Breast epithelium (tissue), 4 donors: Measurements from ENCODE around the gene DLG4. TPM values are rescaled to one million over a fixed set of nuclear protein-coding genes. Genes with fewer than 3 reads are reported as not detected.
A peak's percentile ranks its signal among the peaks of the same experiment; 100 is the strongest.
"Not testable (repeated sequence)": the region's sequence is repeated elsewhere in the genome, so short reads cannot be mapped to it uniquely, and the experiment has no call there.

Experiments
- DNase-seq, 2 donors: peaks; one replicate each; pipeline ENCODE4 v3.0.0-alpha.2; 2019; ENCODE audit warnings: low spot score in 2 of 2
- H3K27ac ChIP-seq, 2 donors: fragments of 200-600 bp; sonication (generic) in 1 of 2; one replicate each; pipeline ENCODE4 v1.5.1; 2016 to 2019; ENCODE audit warnings: mild to moderate bottlenecking in 1 of 2
- H3K27me3 ChIP-seq, 2 donors: fragments of 200-600 bp; sonication (generic) in 1 of 2; one replicate each; pipeline versions ENCODE4 v1.5.1 to v1.6.0; 2017 to 2019; ENCODE audit warnings: control low read depth in 1 of 2, mild to moderate bottlenecking in 1 of 2
- H3K36me3 ChIP-seq: fragments of 200-600 bp; one replicate; pipeline ENCODE4 v1.5.1; 2019
- H3K4me1 ChIP-seq, 2 donors: fragments of 200-600 bp; sonication (generic); one replicate each; pipeline ENCODE4 v1.5.1; 2016 to 2019; ENCODE audit warnings: control low read depth in 1 of 2
- H3K4me3 ChIP-seq, 3 donors: fragments of 200-600 bp; sonication (generic); 1 replicate in 2 of 3; 2 replicates in 1 of 3; pipeline ENCODE4 v1.5.1; 2016 to 2019; ENCODE audit warnings: mild to moderate bottlenecking in 3 of 3, moderate library complexity in 2 of 3
- H3K9me3 ChIP-seq, 2 donors: fragments of 200-600 bp; sonication (generic) in 1 of 2; one replicate each; pipeline ENCODE4 v1.5.1; 2016 to 2019; ENCODE audit warnings: control low read depth in 1 of 2
- CTCF ChIP-seq, 3 donors: fragments of 450-650 bp; IDR thresholded peaks; one replicate each; pipeline ENCODE4 v1.5.1; 2016 to 2017; ENCODE audit warnings: antibody characterized with exemption in 3 of 3, mild to moderate bottlenecking in 3 of 3, moderate library complexity in 3 of 3
- POLR2A ChIP-seq: fragments of 450-650 bp; IDR thresholded peaks from one replicate; pipeline ENCODE4 v1.6.1; 2016; ENCODE audit warnings: antibody characterized with exemption, mild to moderate bottlenecking, moderate library complexity
- POLR2AphosphoS5 ChIP-seq, 3 donors: sonication (generic); formaldehyde crosslinking; IDR thresholded peaks; one replicate each; pipeline ENCODE4 v1.6.1; 2017; ENCODE audit warnings: antibody characterized with exemption in 3 of 3
- intact Hi-C: fragments of 100-400 bp; cut with DNase I; formaldehyde crosslinking; loops from one replicate; pipeline ENCODE4 v1.15.1; 2023; ENCODE audit warnings: low total_unique reads
- total RNA-seq, 3 donors: library from RNA; depleted of rRNA; stranded (reverse); fragments of >200 nt; gene quantifications; one replicate each; pipeline ENCODE4 v1.1.0, GENCODE V29; 2016

The DLG4 gene
- total RNA-seq, 3 donors from 2014 or later, result 7.2 to 18.4 (median 11.1) TPM

DNA sequence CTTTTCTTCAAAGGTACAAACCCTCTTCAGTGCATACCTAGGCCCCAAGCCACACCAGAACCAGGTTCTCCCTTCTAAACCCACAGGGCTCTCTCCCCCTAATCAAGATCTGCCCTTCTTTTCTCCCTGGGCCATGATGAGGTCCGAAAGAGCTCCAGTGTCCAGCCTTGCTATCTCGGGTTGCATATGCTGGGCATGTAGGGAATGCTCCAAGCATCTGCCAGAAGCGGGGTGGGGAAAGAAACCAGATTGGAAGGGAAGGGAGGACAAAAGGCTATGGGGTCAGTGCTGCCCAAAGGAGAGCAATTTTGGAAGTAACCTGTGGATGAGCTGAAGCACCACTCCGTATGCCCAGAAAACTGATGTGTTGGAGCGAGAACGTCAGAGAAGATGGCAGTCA is 29.6 kb upstream of the DLG4 start:
- intact Hi-C loops, result no loop called here
- peak overlapping the region in 1 of 3 donors; percentile 87 for H3K4me3 ChIP-seq
- no peak for DNase-seq
- H3K36me3 ChIP-seq, result no peaks in the 10 kb centered on the region
- no peaks in the 10 kb centered on the region for H3K27me3 ChIP-seq
- peak overlapping the region in 1 of 2 donors; percentile 100 for H3K27ac ChIP-seq
- no peaks in the 10 kb centered on the region for H3K9me3 ChIP-seq
- peaks cover 3 to 28% of the 10 kb centered on the region in 2 donors for H3K4me1 ChIP-seq
- TF ChIP-seq POLR2AphosphoS5 (IDR thresholded peaks at IDR 0.05) (no peak), POLR2A (no peak), CTCF (IDR thresholded peaks at IDR 0.05) (no peak)

DNA sequence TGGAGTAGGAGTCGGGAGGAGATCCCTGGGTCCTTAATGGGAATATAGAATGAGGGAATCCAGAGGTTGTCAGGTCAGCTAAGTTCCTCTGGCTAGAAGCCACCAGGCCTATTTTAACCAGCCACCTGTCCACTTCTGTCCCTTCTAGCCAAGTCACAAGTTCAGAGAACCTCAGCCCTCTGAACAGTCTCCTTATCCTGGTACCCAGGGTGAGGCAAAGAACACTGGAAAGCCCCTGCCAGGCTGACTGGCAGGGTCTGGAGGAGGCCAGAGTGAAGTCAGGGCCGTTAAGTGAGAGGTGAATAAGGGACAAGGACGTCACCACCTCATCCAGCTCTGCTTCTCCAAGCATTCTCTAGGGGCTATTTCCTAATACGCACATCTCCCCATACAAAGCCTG is 29.2 kb upstream of the DLG4 start:
- no peaks in the 10 kb centered on the region for H3K9me3 ChIP-seq
- no peak overlapping the region for H3K27ac ChIP-seq
- H3K36me3 ChIP-seq, result no peaks in the 10 kb centered on the region
- H3K4me1 ChIP-seq, result peaks cover 3 to 28% of the 10 kb centered on the region in 2 donors
- DNase-seq, result no peak
- intact Hi-C loops, result no loop called here
- no peak overlapping the region for H3K4me3 ChIP-seq
- TF ChIP-seq POLR2A, result no peak
- TF ChIP-seq POLR2AphosphoS5 (IDR thresholded peaks at IDR 0.05), result no peak
- TF ChIP-seq CTCF (IDR thresholded peaks at IDR 0.05), result no peak
- no peaks in the 10 kb centered on the region for H3K27me3 ChIP-seq

- intact Hi-C loops, result no loop called here
- no peak for DNase-seq
Measured at GRCh38 chr17:7246779-7247178, 27.1 kb upstream of the DLG4 start.

DNA sequence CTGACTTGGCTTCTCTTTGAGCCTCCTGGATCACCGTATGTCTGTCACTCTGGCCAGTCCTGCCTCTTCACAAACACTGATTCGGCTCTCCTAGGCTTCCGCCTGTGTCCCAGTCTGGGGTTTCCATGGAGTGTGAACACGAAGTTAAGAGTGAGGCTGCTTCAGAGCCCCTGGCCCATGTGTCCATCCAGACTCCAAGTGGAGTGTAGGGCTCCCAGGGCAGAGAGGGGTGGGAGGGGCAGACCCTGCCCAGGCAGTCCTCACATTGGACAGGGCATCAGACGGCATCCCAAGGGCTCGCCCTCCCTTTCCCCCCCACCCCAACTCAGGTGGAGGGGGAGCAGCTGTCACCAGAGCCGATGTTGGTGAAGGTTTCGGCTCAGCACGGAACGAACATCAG is 24.2 kb upstream of the DLG4 start:
- H3K4me3 ChIP-seq, H3K27me3 ChIP-seq, DNase-seq, H3K9me3 ChIP-seq, H3K36me3 ChIP-seq, intact Hi-C loops: not testable (repeated sequence)
- Histone ChIP-seq H3K27ac (peak overlapping the region; percentile 99 to 100), H3K4me1 (peaks cover 4 to 19% of the 10 kb centered on the region in 2 donors)

More at GRCh38 chr17:7246779-7247178, 27.1 kb upstream of the DLG4 start:
- no peaks in the 10 kb centered on the region for H3K27me3 ChIP-seq
- H3K4me1 ChIP-seq, result peaks cover 3 to 19% of the 10 kb centered on the region in 2 donors
- no peaks in the 10 kb centered on the region for H3K36me3 ChIP-seq
- no peak overlapping the region for H3K4me3 ChIP-seq
- H3K9me3 ChIP-seq, result no peaks in the 10 kb centered on the region
- H3K27ac ChIP-seq, result no peak overlapping the region
- TF ChIP-seq POLR2AphosphoS5 (IDR thresholded peaks at IDR 0.05) (no peak), CTCF (IDR thresholded peaks at IDR 0.05) (no peak), POLR2A (no peak)

GRCh38 chr17:7243453-7243729 is 23.8 kb upstream of the DLG4 start:
- no peak for DNase-seq
- H3K4me1 ChIP-seq, result peaks cover 4 to 17% of the 10 kb centered on the region in 2 donors
- peak overlapping the region; percentile 99 to 100 for H3K27ac ChIP-seq
- no peaks in the 10 kb centered on the region for H3K36me3 ChIP-seq
- H3K27me3 ChIP-seq, result no peaks in the 10 kb centered on the region
- intact Hi-C loops, result no loop called here
- peak in 1 of 3 donors; percentile 7 for TF ChIP-seq CTCF (IDR thresholded peaks at IDR 0.05)
- no peak for TF ChIP-seq POLR2AphosphoS5 (IDR thresholded peaks at IDR 0.05)
- no peak for TF ChIP-seq POLR2A
- no peaks in the 10 kb centered on the region for H3K9me3 ChIP-seq
- H3K4me3 ChIP-seq, result peak overlapping the region; percentile 85 to 89 (median 85)
